HepG2 (cell line): ENCODE measurements around the gene OSBPL1A. TPM values are rescaled to one million over a fixed set of nuclear protein-coding genes. Genes with fewer than 3 reads are reported as not detected.

ENCODE experiments used
- ATAC-seq: fragments of 200-7000 bp; cut with Tn5 transposase; 3 replicates; pipeline ENCODE4 v1.9.1; 2020; ENCODE audit warnings: mild to moderate bottlenecking, moderate library complexity
- BruUV-seq: library from RNA; stranded (reverse); fragments of 400-500 nt; replicated peaks from 2 replicates; lab custom pipeline; 2021; lab: Mats Ljungman, UMichigan
- CTCF ChIA-PET: fragments of 300-600 bp; formaldehyde crosslinking; extraction: SDS; loops from one replicate; lab custom pipeline; 2021; ENCODE audit warnings: low total read pairs, inconsistent platforms, low intra/inter-chr PET ratio; lab: Yijun Ruan, JAX
- POLR2A ChIA-PET: fragments of 350-600 bp; sonication (Branson Sonifier 250); formaldehyde crosslinking; loops from one replicate; lab custom pipeline; 2020; ENCODE audit warnings: antibody characterized with exemption, inconsistent platforms; lab: Yijun Ruan, JAX
- DNase-seq: peaks from one replicate; pipeline ENCODE4 v3.0.0-alpha.2; 2015; ENCODE audit warnings: low spot score
- FAIRE-seq: peaks from 3 replicates; lab custom pipeline; 2011; peaks lifted over from hg19 to GRCh38; lab: Jason Lieb, UNC
- H2AFZ ChIP-seq: one replicate; pipeline ENCODE4 v1.6.1; 2011; ENCODE audit warnings: low read length, inconsistent platforms
- H3K27ac ChIP-seq: fragments of 300-600 bp; 3 replicates; pipeline ENCODE4 v1.8.0; 2011; ENCODE audit warnings: mixed run types, mild to moderate bottlenecking, mixed read lengths, low read length, inconsistent platforms; ENCODE audit not compliant: insufficient read depth; ENCODE audit errors: extremely low read length
- H3K27me3 ChIP-seq, 2 experiments: fragments of 200-600 bp in 1 of 2; 2 replicates in 1 of 2; 3 replicates in 1 of 2; pipeline versions ENCODE4 v1.6.0 to v1.8.0; 2011; ENCODE audit warnings: low read length in 2 of 2, mild to moderate bottlenecking in 2 of 2, moderate library complexity in 2 of 2, inconsistent platforms in 1 of 2; ENCODE audit not compliant: insufficient read depth in 2 of 2, control insufficient read depth in 1 of 2
- H3K36me3 ChIP-seq, 2 experiments: fragments of 200-600 bp in 1 of 2; replicated peaks in 1 of 2; 2 replicates in 1 of 2; 3 replicates in 1 of 2; pipeline versions ENCODE4 v1.5.1 to v1.8.0; 2011; ENCODE audit warnings: low read length in 2 of 2, inconsistent platforms in 1 of 2; ENCODE audit not compliant: insufficient read depth in 2 of 2, control insufficient read depth in 1 of 2
- H3K4me1 ChIP-seq: 2 replicates; pipeline ENCODE4 v1.5.1; 2012; ENCODE audit warnings: low read length, inconsistent platforms; ENCODE audit not compliant: insufficient read depth
- H3K4me2 ChIP-seq: 2 replicates; pipeline ENCODE4 v1.6.0; 2011; ENCODE audit warnings: low read depth, low read length, inconsistent platforms
- H3K4me3 ChIP-seq, 3 experiments: fragments of 200-600 bp in 1 of 3; sonication (generic), shearing (Covaris generic) in 1 of 3; replicated peaks in 1 of 3; 2 replicates each; pipeline ENCODE4 v1.5.1; 2011 to 2016; ENCODE audit warnings: low read length in 3 of 3, inconsistent platforms in 2 of 3, low read depth in 2 of 3, mild to moderate bottlenecking in 2 of 3, control low read depth in 1 of 3, mixed read lengths in 1 of 3; ENCODE audit not compliant: insufficient read depth in 1 of 3
- H3K79me2 ChIP-seq: one replicate; pipeline ENCODE4 v1.6.1; 2011; ENCODE audit warnings: low read length, inconsistent platforms; ENCODE audit not compliant: insufficient read depth
- H3K9ac ChIP-seq: 2 replicates; pipeline ENCODE4 v1.6.0; 2011; ENCODE audit warnings: mild to moderate bottlenecking, low read depth, low read length, inconsistent platforms; ENCODE audit not compliant: insufficient read depth
- H3K9me3 ChIP-seq: 2 replicates; pipeline ENCODE4 v1.5.1; 2012; ENCODE audit warnings: mild to moderate bottlenecking, low read length
- H4K20me1 ChIP-seq: 2 replicates; pipeline ENCODE4 v1.6.0; 2011; ENCODE audit warnings: inconsistent platforms, mild to moderate bottlenecking, low read length, moderate library complexity; ENCODE audit not compliant: insufficient read depth
- KLF6 ChIP-seq: IDR thresholded peaks from 2 replicates; pipeline ENCODE4 v1.8.0; 2016; ENCODE audit warnings: missing biosample characterization, missing genetic modification reagents
- ZNF224 ChIP-seq: sonication (generic); formaldehyde crosslinking; IDR thresholded peaks from 2 replicates; pipeline ENCODE4 v1.5.0; 2020; ENCODE audit warnings: mild to moderate bottlenecking, missing genetic modification reagents
- ZNF274 ChIP-seq: sonication (generic); formaldehyde crosslinking; IDR thresholded peaks from 2 replicates; pipeline ENCODE4 v1.5.1; 2020; ENCODE audit warnings: mild to moderate bottlenecking, missing genetic modification reagents
- ZNF510 ChIP-seq: sonication (generic); formaldehyde crosslinking; IDR thresholded peaks from 2 replicates; pipeline ENCODE4 v1.4.0; 2020; ENCODE audit warnings: low read depth, mild to moderate bottlenecking, missing genetic modification reagents
- ZNF619 ChIP-seq: sonication (generic); formaldehyde crosslinking; IDR thresholded peaks from 2 replicates; pipeline ENCODE4 v1.4.0; 2020; ENCODE audit warnings: mild to moderate bottlenecking, missing genetic modification reagents
- ZNF672 ChIP-seq: sonication (generic); formaldehyde crosslinking; IDR thresholded peaks from 2 replicates; pipeline ENCODE4 v1.8.1; 2022; ENCODE audit warnings: missing genetic modification reagents
- ZNF713 ChIP-seq: sonication (generic); formaldehyde crosslinking; IDR thresholded peaks from 2 replicates; pipeline ENCODE4 v1.4.0; 2020; ENCODE audit warnings: mild to moderate bottlenecking, missing genetic modification reagents
- ZNF841 ChIP-seq: sonication (generic); formaldehyde crosslinking; IDR thresholded peaks from 2 replicates; pipeline ENCODE4 v1.8.1; 2023; ENCODE audit warnings: missing genetic modification reagents, borderline replicate concordance
- ZSCAN25 ChIP-seq: sonication (generic); formaldehyde crosslinking; IDR thresholded peaks from 2 replicates; pipeline ENCODE4 v1.8.0; 2022; ENCODE audit warnings: mild to moderate bottlenecking, missing genetic modification reagents
- WGBS: methylation state at CpG from one replicate; pipeline ENCODE4 v1.1.6; 2017; ENCODE audit warnings: low lambda C conversion rate; 5-methylcytosine and 5-hydroxymethylcytosine counted together
- in situ Hi-C: cut with HindIII; loops from 2 replicates; pipeline ENCODE4 v1.10.0; 2017; ENCODE audit warnings: low pct_unique_long_range_greater_than_20kb; ENCODE audit not compliant: extremely low pct_ligation_motif_present
- intact Hi-C: fragments of 100-400 bp; cut with micrococcal nuclease; formaldehyde crosslinking; loops from one replicate; pipeline ENCODE4 v1.10.0; 2022; ENCODE audit not compliant: unreplicated experiment
- polyA plus RNA-seq, 8 experiments: library from polyadenylated mRNA; depleted of rRNA in 3 of 8; stranded (reverse) in 7 of 8; unstranded in 1 of 8; fragments of >200 nt; fragmentation: Illumina TruSeq in 4 of 8; extraction: Trizol in 4 of 8; gene quantifications; 2 replicates each; pipeline versions ENCODE4 v1.2.1 to v1.2.3, GENCODE V29; 2011 to 2016; ENCODE audit warnings: low read depth in 4 of 8, missing spikeins in 1 of 8, mixed read lengths in 1 of 8; ENCODE audit not compliant: insufficient read depth in 1 of 8
- total RNA-seq, 5 experiments: library from RNA; depleted of rRNA; stranded (reverse); fragments of >200 nt; fragmentation: Illumina TruSeq; extraction: Trizol; gene quantifications; 2 replicates each; pipeline ENCODE4 v1.2.3, GENCODE V29; 2016; ENCODE audit warnings: low read depth in 1 of 5
- TF ChIP-seq, protein P1 (sequence below): sonication (generic); formaldehyde crosslinking; IDR thresholded peaks from 2 replicates; pipeline ENCODE4 v1.5.1; 2020; ENCODE audit warnings: missing genetic modification reagents, mild to moderate bottlenecking, borderline replicate concordance

Gene OSBPL1A
- total and polyA plus RNA-seq, 2 of the 13 experiments (the other 11 are each of a cell fraction or from before 2014, with no cell fraction given): 0.02 TPM; not detected in 1

DNA sequence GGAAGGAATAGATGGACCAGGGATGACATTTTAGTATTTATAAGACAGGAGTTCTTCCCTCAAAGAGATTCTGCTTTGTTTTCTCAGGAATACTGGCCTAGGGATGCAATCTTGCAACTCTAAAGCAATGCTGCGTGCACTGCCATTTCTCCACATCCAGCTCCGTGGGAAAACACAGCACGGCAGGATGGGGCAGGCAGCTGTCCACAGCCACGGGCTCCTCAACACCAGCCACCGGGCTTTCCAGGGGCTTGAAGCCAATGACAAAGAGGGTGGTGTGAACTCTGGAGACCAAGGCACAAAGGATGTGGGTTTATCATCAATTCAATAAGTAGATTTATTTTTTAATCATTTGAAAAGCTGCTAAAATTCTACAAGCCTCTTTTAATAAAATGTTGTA lies 209.5 kb downstream of the OSBPL1A start:
- no peak for TF ChIP-seq ZNF713 (CRISPR knock-in tag)
- in situ Hi-C loops: no loop called here
- Histone ChIP-seq H3K4me2 (no peak overlapping the region), H3K79me2 (no peaks in the 10 kb centered on the region), H2AFZ (no peak overlapping the region), H3K4me1 (no peaks in the 10 kb centered on the region), H4K20me1 (no peaks in the 10 kb centered on the region), H3K27me3 (no peaks in the 10 kb centered on the region; a peak in 1 of 5 replicates), H3K9me3 (no peaks in the 10 kb centered on the region), H3K4me3 (no peak overlapping the region), H3K9ac (no peak overlapping the region), H3K36me3 (no peaks in the 10 kb centered on the region), H3K27ac (no peak overlapping the region)
- intact Hi-C loops: no loop called here
- POLR2A ChIA-PET: no interaction called here
- 19% methylated on average over 5 of the region's 5 CpGs for WGBS
- DNase-seq (no peak), FAIRE-seq (no peak), ATAC-seq (no peak)
- BruUV-seq: no TSS peak
- CTCF ChIA-PET: no interaction called here

DNA sequence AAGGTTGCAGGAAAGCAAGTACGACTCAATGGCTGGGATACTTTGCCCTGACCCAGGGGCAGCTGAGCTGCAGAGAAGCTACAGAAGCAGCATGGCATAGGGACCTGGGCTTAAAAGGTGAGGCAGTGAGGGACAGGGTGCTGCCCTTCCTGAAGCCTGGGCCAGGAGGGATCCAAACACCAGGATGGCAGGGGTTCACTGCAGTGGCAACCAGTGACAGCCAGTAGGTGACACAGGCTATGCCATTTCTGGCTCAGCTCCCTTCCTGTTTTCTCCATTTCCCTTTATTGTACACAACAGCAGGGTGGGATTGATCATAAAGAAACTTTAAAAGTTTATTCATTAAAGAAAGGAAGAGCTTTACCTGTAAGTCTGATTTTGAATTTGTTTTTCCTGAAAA lies 209.9 kb downstream of the OSBPL1A start:
- Histone ChIP-seq H3K9ac (no peak overlapping the region), H2AFZ (no peak overlapping the region), H3K4me1 (no peaks in the 10 kb centered on the region), H3K4me3 (no peak overlapping the region), H3K27me3 (no peaks in the 10 kb centered on the region; a peak in 1 of 5 replicates), H3K9me3 (no peaks in the 10 kb centered on the region), H3K27ac (no peak overlapping the region), H4K20me1 (no peaks in the 10 kb centered on the region), H3K79me2 (no peaks in the 10 kb centered on the region), H3K4me2 (no peak overlapping the region), H3K36me3 (no peaks in the 10 kb centered on the region)
- ChIA-PET POLR2A (no interaction called here), CTCF (no interaction called here)
- in situ Hi-C loops (no loop called here), intact Hi-C loops (no loop called here)
- no TSS peak for BruUV-seq
- FAIRE-seq (no peak), DNase-seq (no peak), ATAC-seq (no peak)
- no peak for TF ChIP-seq ZNF274 (CRISPR knock-in tag)
- TF ChIP-seq, protein P1, sequence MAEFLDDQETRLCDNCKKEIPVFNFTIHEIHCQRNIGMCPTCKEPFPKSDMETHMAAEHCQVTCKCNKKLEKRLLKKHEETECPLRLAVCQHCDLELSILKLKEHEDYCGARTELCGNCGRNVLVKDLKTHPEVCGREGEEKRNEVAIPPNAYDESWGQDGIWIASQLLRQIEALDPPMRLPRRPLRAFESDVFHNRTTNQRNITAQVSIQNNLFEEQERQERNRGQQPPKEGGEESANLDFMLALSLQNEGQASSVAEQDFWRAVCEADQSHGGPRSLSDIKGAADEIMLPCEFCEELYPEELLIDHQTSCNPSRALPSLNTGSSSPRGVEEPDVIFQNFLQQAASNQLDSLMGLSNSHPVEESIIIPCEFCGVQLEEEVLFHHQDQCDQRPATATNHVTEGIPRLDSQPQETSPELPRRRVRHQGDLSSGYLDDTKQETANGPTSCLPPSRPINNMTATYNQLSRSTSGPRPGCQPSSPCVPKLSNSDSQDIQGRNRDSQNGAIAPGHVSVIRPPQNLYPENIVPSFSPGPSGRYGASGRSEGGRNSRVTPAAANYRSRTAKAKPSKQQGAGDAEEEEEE: no peak
- TF ChIP-seq ZNF841 (CRISPR knock-in tag): no peak
- TF ChIP-seq ZSCAN25 (CRISPR knock-in tag): no peak
- TF ChIP-seq ZNF510 (CRISPR knock-in tag): no peak
- no peak for TF ChIP-seq ZNF672 (CRISPR knock-in tag)
- TF ChIP-seq ZNF619 (CRISPR knock-in tag): no peak
- no peak for TF ChIP-seq ZNF224 (CRISPR knock-in tag)
- no peak for TF ChIP-seq KLF6
- WGBS: 36% methylated on average over 1 of the region's 1 CpG
